ENCODE data around the gene PDLIM5. TPM values are rescaled to one million over a fixed set of nuclear protein-coding genes. Genes with fewer than 3 reads are reported as not detected.

Gene PDLIM5
- total RNA-seq, 3 donors from 2014 or later (not counting 1 experiment from before 2014, with no cell fraction given) = 41.8 to 94.8 (median 50.5) TPM

DNA sequence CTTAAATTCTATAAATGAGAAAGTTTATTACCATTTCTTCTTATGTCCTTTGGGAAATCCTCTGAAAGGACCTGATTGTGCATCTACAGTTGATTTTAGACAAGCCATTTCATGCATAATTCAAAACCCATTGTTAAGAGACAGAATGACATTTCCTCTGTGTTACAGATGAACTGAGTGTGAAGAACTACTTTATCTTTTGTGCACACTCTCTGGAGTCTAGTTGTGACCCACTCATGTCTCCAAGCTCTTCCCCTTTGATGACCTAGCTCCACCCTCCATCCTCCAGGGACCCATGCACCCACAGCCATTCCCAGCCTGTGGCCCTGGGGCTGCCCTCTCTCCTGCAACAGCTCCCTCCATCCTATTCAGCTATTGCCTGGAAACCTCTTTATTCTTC, 248.6 kb downstream of the PDLIM5 start:
- ATAC-seq (no peak), DNase-seq (no peak)
- Histone ChIP-seq H3K27ac (ENCODE audit: low read length) (no peak overlapping the region), H3K36me3 (ENCODE audit: control insufficient read depth, insufficient read depth, low read length) (no peaks in the 10 kb centered on the region), H3K9me3 (ENCODE audit: control insufficient read depth, insufficient read depth, low read length) (no peaks in the 10 kb centered on the region), H3K4me3 (ENCODE audit: low read length) (no peak overlapping the region), H3K4me1 (ENCODE audit: control insufficient read depth, insufficient read depth, low read length) (no peaks in the 10 kb centered on the region), H3K27me3 (ENCODE audit: control insufficient read depth, insufficient read depth, low read length) (no peaks in the 10 kb centered on the region)
- TF ChIP-seq, protein P1, sequence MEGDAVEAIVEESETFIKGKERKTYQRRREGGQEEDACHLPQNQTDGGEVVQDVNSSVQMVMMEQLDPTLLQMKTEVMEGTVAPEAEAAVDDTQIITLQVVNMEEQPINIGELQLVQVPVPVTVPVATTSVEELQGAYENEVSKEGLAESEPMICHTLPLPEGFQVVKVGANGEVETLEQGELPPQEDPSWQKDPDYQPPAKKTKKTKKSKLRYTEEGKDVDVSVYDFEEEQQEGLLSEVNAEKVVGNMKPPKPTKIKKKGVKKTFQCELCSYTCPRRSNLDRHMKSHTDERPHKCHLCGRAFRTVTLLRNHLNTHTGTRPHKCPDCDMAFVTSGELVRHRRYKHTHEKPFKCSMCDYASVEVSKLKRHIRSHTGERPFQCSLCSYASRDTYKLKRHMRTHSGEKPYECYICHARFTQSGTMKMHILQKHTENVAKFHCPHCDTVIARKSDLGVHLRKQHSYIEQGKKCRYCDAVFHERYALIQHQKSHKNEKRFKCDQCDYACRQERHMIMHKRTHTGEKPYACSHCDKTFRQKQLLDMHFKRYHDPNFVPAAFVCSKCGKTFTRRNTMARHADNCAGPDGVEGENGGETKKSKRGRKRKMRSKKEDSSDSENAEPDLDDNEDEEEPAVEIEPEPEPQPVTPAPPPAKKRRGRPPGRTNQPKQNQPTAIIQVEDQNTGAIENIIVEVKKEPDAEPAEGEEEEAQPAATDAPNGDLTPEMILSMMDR (IDR thresholded peaks at IDR 0.05) = no peak
- H3K27me3 Mint-ChIP-seq (ENCODE audit: low read depth in 2 of 2) = peaks cover 0 to 5% of the 10 kb centered on the region in 2 donors
- H3K27ac Mint-ChIP-seq = no peak overlapping the region
- no peak overlapping the region for H3K4me3 Mint-ChIP-seq
- H3K4me1 Mint-ChIP-seq = no peaks in the 10 kb centered on the region
- intact Hi-C loops (cut with micrococcal nuclease) = no loop called here
- no peaks in the 10 kb centered on the region for H3K36me3 Mint-ChIP-seq
- H3K9me3 Mint-ChIP-seq = no peaks in the 10 kb centered on the region

DNA sequence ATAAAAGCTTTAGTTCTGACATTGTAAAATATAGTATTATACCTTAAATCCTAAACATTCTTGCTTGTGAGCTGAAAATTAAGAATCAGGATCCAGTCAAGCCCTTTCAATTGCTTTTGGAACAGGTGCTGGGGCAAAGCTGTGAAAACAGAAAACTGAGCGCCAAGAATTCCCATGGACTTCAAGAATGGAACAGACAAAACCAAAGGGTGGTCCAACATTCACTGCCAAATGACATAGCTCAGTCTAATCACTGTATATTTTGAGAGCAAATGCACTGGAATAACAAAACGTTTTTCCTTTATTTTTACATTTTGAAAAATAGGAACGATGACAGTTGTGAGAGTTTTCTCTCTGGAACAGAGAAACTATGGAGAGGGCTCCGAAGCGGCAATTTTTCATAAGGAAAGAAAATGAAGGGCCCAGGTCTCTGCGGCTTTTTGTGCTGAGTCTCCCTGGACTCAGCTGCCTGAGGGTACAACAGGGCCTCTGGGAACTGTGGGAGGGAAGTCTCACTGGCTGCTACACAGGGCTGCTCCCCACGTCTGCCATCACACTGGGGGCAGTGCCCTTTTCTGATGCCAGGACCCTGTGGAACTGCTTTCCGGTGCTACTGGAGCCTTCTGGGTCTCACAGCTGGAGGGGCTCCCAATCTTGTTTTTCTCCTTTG, 250.0 kb downstream of the PDLIM5 start:
- Mint-ChIP-seq H3K27ac (no peak overlapping the region), H3K9me3 (peaks cover 2 to 3% of the 10 kb centered on the region in 2 donors), H3K36me3 (no peaks in the 10 kb centered on the region), H3K27me3 (ENCODE audit: low read depth in 2 of 2) (peaks cover 0 to 5% of the 10 kb centered on the region in 2 donors), H3K4me3 (no peak overlapping the region), H3K4me1 (no peaks in the 10 kb centered on the region)
- Histone ChIP-seq H3K36me3 (ENCODE audit: control insufficient read depth, insufficient read depth, low read length) (no peaks in the 10 kb centered on the region), H3K27ac (ENCODE audit: low read length) (no peak overlapping the region), H3K4me1 (ENCODE audit: control insufficient read depth, insufficient read depth, low read length) (no peaks in the 10 kb centered on the region), H3K4me3 (ENCODE audit: low read length) (no peak overlapping the region), H3K9me3 (ENCODE audit: control insufficient read depth, insufficient read depth, low read length) (no peaks in the 10 kb centered on the region), H3K27me3 (ENCODE audit: control insufficient read depth, insufficient read depth, low read length) (no peaks in the 10 kb centered on the region)
- no peak for DNase-seq
- 87% methylated on average over 8 of the region's 8 CpGs for WGBS (ENCODE audit: insufficient coverage)
- TF ChIP-seq, protein P1 (IDR thresholded peaks at IDR 0.05) = no peak
- ATAC-seq = no peak
- intact Hi-C loops (cut with micrococcal nuclease) = no loop called here

DNA sequence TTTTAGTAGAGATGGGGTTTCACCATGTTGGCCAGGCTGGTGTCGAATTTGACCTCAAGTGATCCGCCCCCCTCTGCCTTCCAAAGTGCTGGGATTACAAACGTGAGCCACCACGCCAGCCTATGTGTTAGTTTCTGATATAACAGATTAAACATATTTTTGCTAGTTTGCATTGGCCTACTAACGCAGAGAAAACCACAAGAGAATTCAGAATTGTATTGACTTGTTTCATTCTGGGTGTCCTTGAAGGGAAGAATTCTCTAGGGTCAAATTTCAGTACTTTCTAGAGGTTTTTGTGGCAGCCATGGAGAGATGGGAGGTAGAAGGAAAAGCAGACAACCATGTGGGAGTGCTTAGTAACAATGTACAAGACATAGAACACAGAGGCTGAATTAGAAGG, 259.9 kb downstream of the PDLIM5 start:
- TF ChIP-seq, protein P1 (IDR thresholded peaks at IDR 0.05) = no peak
- Histone ChIP-seq H3K27ac (ENCODE audit: low read length) (no peak overlapping the region), H3K36me3 (ENCODE audit: control insufficient read depth, insufficient read depth, low read length) (no peaks in the 10 kb centered on the region), H3K9me3 (ENCODE audit: control insufficient read depth, insufficient read depth, low read length) (no peaks in the 10 kb centered on the region), H3K4me3 (ENCODE audit: low read length) (no peak overlapping the region), H3K27me3 (ENCODE audit: control insufficient read depth, insufficient read depth, low read length) (no peaks in the 10 kb centered on the region), H3K4me1 (ENCODE audit: control insufficient read depth, insufficient read depth, low read length) (no peaks in the 10 kb centered on the region)
- Mint-ChIP-seq H3K4me1 (no peaks in the 10 kb centered on the region), H3K4me3 (no peak overlapping the region), H3K27ac (no peak overlapping the region), H3K36me3 (no peaks in the 10 kb centered on the region), H3K27me3 (ENCODE audit: low read depth in 2 of 2) (peaks cover 0 to 8% of the 10 kb centered on the region in 2 donors), H3K9me3 (peaks cover under 1 to 2% of the 10 kb centered on the region in 2 donors)
- 75% methylated on average over 5 of the region's 5 CpGs for WGBS (ENCODE audit: insufficient coverage)
- ATAC-seq = no peak
- intact Hi-C loops (cut with micrococcal nuclease) = no loop called here
- no peak for DNase-seq

Measured in natural killer cell (primary cell).